Motor neuron (in vitro differentiated cells): ENCODE data around the gene RIOX2. TPM values are rescaled to one million over a fixed set of nuclear protein-coding genes. Genes with fewer than 3 reads are reported as not detected.

ENCODE experiments used
- ATAC-seq, 8 experiments: fragments of 200-7000 bp; cut with Tn5 transposase; replicated peaks in 6 of 8; 2 replicates each; pipeline ENCODE4 v1.8.0; 2021; ENCODE audit warnings: mild to moderate bottlenecking in 8 of 8, moderate library complexity in 8 of 8
- H3K27ac ChIP-seq, 2 donors: fragments of 250-450 bp; sonication (Bioruptor Pico); 2 replicates each; pipeline ENCODE4 v1.9.0; 2021; ENCODE audit warnings: antibody characterized with exemption in 2 of 2, mild to moderate bottlenecking in 2 of 2, moderate library complexity in 1 of 2
- H3K4me1 ChIP-seq, 2 donors: fragments of 250-450 bp; sonication (Bioruptor Pico); replicated peaks in 1 of 2; 2 replicates each; pipeline ENCODE4 v1.6.1; 2021; ENCODE audit warnings: antibody characterized with exemption in 2 of 2, mild to moderate bottlenecking in 2 of 2, moderate library complexity in 1 of 2
- H3K4me3 ChIP-seq, 5 donors: fragments of 250-450 bp; sonication (Bioruptor Pico); 2 replicates each; pipeline ENCODE4 v1.9.0; 2021; ENCODE audit warnings: antibody characterized with exemption in 5 of 5, mild to moderate bottlenecking in 5 of 5, moderate library complexity in 4 of 5
- WGBS, 10 experiments: fragments of 450-650 bp; shearing (Covaris generic); methylation state at CpG; one replicate each; pipeline ENCODE4 v1.0.0; 2022; 5-methylcytosine and 5-hydroxymethylcytosine counted together
- in situ Hi-C, 9 experiments: fragments of 400-800 bp; cut with MboI; loops; one replicate each; pipeline ENCODE4 v1.15.0; 2021; ENCODE audit warnings: low sequenced_read_pairs in 9 of 9, low pct_unique_long_range_greater_than_20kb in 2 of 9; ENCODE audit not compliant: unreplicated experiment in 9 of 9
- total RNA-seq, 8 experiments: library from RNA; unstranded; fragments of 300-600 nt; gene quantifications; 2 replicates each; pipeline versions ENCODE4 v1.2.3 to v1.2.4, GENCODE V29; 2022

Gene RIOX2
- total RNA-seq, 8 experiments from 2014 or later: 11.0 to 275 (median 25.4) TPM

DNA sequence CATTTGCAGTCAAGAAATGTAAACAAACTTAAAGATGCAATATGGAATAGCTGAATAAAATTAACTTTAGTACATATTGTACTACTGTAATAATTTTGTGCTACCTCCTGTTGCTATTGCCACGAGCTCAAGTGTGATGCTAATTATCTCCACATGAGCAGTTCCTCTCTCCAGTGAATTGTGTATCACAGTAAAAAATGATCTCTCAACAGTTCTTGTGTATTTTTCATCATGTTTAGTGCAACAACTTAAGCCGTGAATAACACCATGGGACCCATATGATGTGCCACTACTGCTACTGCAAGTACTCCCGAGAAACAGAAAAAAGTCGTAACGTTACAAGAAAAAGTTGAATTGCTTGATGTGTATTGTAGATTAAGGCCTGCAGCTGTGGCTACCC lies 12.4 kb downstream of the RIOX2 start:
- in situ Hi-C loops: no loop called here
- WGBS, 10 experiments: 41 to 97% (median 88%) methylated on average over 1 to 5 of the region's 5 CpGs
- no peaks in the 10 kb centered on the region for H3K4me1 ChIP-seq
- no peak for ATAC-seq
- no peak overlapping the region for H3K27ac ChIP-seq
- no peak overlapping the region for H3K4me3 ChIP-seq

- in situ Hi-C loops: no loop called here
- H3K27ac ChIP-seq: no peak overlapping the region
- ATAC-seq: no peak
- H3K4me1 ChIP-seq: no peaks in the 10 kb centered on the region
- no peak overlapping the region for H3K4me3 ChIP-seq
- WGBS, 10 experiments: 80 to 100% (median 92%) methylated on average over 1 to 7 of the region's 9 CpGs; no CpG with 5 or more reads in 3 of the 10 experiments
These were observed 13.4 kb downstream of the RIOX2 start for GRCh38 chr3:97958796-97959195.

DNA sequence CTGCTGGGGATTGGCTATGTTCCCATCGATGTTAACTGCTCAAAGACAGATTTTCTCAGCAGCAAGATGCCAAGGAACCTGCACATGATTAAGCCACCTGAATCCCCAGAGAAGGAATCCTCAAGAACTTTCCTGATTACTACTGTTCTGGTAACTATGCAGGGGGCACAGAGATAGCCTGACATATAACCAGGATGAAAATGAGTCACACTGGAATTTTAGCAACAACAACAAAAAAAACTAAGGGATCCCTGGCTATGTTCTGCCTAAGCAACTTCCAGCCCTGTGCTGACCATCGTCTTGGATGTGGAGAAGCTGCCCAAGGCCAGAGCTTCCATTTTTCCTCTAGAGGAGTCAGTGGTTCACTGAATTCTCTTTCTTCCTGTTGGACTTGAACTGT lies 13.8 kb downstream of the RIOX2 start:
- Histone ChIP-seq H3K4me1 (no peaks in the 10 kb centered on the region), H3K27ac (no peak overlapping the region), H3K4me3 (no peak overlapping the region)
- in situ Hi-C loops: no loop called here
- ATAC-seq: no peak
- WGBS, 10 experiments: 67 to 100% (median 92%) methylated on average over 1 to 2 of the region's 2 CpGs; no CpG with 5 or more reads in 3 of the 10 experiments

DNA sequence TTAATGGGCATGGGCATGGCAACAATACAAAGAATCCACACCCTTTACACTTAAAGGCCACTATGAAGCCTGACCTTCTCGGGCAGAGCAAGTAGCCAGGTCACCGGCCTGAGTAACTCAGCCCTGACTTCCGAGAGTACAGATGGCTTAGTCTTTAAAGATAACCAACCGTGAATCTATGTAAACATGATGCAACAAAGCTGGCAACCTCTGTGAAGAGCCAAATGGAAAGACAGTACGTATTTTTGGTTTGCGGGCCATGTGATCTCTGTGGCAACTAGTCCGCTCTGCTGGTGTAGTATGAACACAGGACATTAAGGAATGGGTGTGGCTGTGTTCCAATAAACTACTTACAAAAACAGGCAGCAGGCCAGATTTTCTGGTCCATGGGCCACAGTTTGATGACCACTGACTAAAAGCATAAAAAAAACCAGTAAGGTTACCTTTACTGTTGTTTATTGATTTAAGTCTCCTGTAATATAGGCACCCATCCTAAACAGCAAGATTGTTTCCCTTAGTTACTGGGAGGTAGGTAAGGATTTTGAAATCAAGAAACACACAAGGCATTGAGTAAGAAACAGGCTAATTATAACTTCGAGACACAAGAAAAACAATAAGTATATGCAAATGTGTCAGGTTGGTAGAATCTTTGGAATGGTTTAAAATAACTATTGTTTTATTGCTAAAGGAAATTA lies 14.5 kb downstream of the RIOX2 start:
- H3K4me3 ChIP-seq: no peak overlapping the region
- 67 to 100% (median 90%) methylated on average over 1 to 8 of the region's 8 CpGs for WGBS, 10 experiments
- in situ Hi-C loops: no loop called here

DNA sequence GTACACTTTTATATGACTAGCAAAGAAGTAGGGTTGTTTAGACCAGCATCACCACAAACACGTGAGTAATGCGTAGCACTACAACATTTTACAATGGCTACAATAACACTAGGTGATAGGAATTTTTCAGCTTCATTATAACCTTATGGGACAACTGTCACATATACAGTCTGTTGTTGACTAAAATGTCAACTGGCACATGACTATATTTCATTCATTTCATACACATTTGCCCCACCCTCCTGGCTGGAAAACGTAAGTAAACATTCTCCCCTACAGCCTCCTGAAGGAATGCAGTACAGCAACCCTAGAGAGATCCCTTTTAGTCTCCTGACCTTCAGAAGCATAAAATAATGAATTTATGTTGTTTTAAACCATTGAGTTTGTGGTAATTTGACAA lies 16.2 kb downstream of the RIOX2 start:
- in situ Hi-C loops: no loop called here
- no peaks in the 10 kb centered on the region for H3K4me1 ChIP-seq
- 80 to 100% (median 100%) methylated on average over 1 to 3 of the region's 3 CpGs; no CpG with 5 or more reads in 4 of the 10 experiments for WGBS, 10 experiments
- no peak overlapping the region for H3K27ac ChIP-seq
- H3K4me3 ChIP-seq: no peak overlapping the region
- ATAC-seq: no peak

More for the DNA sequence above, 14.5 kb downstream of the RIOX2 start:
- Histone ChIP-seq H3K27ac (no peak overlapping the region), H3K4me1 (no peaks in the 10 kb centered on the region)
- peak in 3 of 8 experiments; percentile 16 to 54 (median 48) for ATAC-seq

- 83 to 100% (median 95%) methylated on average over 1 to 7 of the region's 9 CpGs; no CpG with 5 or more reads in 3 of the 10 experiments for WGBS, 10 experiments
- peak in 4 of 8 experiments; percentile 20 to 81 (median 36) for ATAC-seq
- Histone ChIP-seq H3K4me1 (no peaks in the 10 kb centered on the region), H3K27ac (no peak overlapping the region), H3K4me3 (no peak overlapping the region)
- in situ Hi-C loops: no loop called here
These were observed 17.9 kb downstream of the RIOX2 start for GRCh38 chr3:97954228-97954827.

DNA sequence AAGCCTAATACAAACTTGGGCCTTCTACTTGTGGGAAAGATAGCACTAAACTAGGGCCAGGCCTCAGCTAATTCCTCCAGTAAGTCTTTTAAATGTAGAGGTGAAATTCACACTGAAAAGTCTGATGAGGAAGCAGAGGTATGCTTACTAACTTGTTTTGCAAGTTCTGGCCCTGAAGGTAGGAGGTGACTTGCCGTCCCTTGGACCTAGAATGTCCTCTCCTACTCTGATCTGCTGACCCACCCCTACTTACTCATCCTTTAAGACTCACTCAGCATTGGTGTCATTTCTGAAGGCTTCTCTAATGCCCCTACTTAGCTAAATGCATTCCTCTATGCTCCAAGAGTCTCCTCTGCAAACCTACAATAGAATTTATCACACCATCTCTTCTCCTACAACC lies 19.4 kb downstream of the RIOX2 start:
- 43 to 100% (median 86%) methylated on average over 1 of the region's 1 CpG; no CpG with 5 or more reads in 3 of the 10 experiments for WGBS, 10 experiments
- ATAC-seq: peak in 1 of 8 experiments; percentile 27
- Histone ChIP-seq H3K4me1 (no peaks in the 10 kb centered on the region), H3K27ac (no peak overlapping the region), H3K4me3 (no peak overlapping the region)
- in situ Hi-C loops: no loop called here

DNA sequence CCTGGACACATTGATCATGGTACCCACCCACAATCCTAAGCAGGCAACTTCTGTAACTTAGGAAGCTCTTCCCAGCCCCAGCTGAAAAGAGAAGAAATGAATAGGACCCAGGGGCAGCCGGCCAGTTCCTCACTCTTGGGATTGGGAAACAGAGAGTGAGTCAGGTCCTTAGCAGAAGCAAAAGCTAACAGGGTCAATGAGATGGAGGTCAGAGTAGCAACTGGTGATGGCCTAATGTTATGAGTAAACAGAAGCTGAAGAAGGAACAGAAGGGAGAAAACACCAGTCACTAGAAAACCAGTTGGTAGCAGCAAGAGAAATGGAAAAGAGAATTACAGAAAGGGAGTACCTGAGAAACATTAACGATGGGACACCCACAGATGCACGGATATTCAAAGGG lies 20.0 kb downstream of the RIOX2 start:
- H3K4me3 ChIP-seq: no peak overlapping the region
- in situ Hi-C loops: no loop called here
- 72 to 100% (median 87%) methylated on average over 1 to 3 of the region's 3 CpGs; no CpG with 5 or more reads in 1 of the 10 experiments for WGBS, 10 experiments
- H3K4me1 ChIP-seq: no peaks in the 10 kb centered on the region
- H3K27ac ChIP-seq: no peak overlapping the region
- ATAC-seq: peak in 1 of 8 experiments; percentile 44

- no peaks in the 10 kb centered on the region for H3K4me1 ChIP-seq
- no peak for ATAC-seq
- no peak overlapping the region for H3K4me3 ChIP-seq
- WGBS, 10 experiments: 85 to 100% (median 92%) methylated on average over 2 to 3 of the region's 3 CpGs; no CpG with 5 or more reads in 5 of the 10 experiments
- H3K27ac ChIP-seq: no peak overlapping the region
- in situ Hi-C loops: no loop called here
These were observed 21.9 kb downstream of the RIOX2 start for GRCh38 chr3:97950360-97950759.

DNA sequence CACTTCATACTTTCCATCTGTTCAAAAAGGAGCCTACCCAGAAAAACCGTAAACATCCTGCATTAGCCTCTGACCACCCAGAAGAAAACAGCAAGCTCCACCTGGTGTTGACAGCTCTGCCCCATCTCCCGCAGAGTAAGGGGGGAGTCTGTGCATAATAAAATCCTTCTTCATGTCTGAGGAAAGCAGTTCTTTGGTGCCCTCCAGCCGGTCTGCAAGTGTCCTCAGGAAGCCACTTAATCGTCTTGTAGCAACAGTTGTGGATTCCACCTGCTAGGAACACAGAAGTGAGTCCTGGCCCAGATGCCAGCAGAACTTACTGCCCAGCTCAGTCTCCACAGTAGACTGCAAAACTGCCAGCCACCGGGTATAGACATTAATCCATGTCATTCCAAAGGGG lies 22.5 kb downstream of the RIOX2 start:
- Histone ChIP-seq H3K27ac (no peak overlapping the region), H3K4me1 (no peaks in the 10 kb centered on the region), H3K4me3 (no peak overlapping the region)
- WGBS, 10 experiments: 20 to 100% (median 74%) methylated on average over 1 to 5 of the region's 5 CpGs; no CpG with 5 or more reads in 2 of the 10 experiments
- in situ Hi-C loops: no loop called here
- ATAC-seq: no peak

GRCh38 chr3:97949110-97949485 lies 23.1 kb downstream of the RIOX2 start:
- Histone ChIP-seq H3K4me3 (no peak overlapping the region), H3K27ac (no peak overlapping the region), H3K4me1 (no peaks in the 10 kb centered on the region)
- 45 to 100% (median 89%) methylated on average over 1 to 2 of the region's 2 CpGs; no CpG with 5 or more reads in 5 of the 10 experiments for WGBS, 10 experiments
- no peak for ATAC-seq
- in situ Hi-C loops: no loop called here

DNA sequence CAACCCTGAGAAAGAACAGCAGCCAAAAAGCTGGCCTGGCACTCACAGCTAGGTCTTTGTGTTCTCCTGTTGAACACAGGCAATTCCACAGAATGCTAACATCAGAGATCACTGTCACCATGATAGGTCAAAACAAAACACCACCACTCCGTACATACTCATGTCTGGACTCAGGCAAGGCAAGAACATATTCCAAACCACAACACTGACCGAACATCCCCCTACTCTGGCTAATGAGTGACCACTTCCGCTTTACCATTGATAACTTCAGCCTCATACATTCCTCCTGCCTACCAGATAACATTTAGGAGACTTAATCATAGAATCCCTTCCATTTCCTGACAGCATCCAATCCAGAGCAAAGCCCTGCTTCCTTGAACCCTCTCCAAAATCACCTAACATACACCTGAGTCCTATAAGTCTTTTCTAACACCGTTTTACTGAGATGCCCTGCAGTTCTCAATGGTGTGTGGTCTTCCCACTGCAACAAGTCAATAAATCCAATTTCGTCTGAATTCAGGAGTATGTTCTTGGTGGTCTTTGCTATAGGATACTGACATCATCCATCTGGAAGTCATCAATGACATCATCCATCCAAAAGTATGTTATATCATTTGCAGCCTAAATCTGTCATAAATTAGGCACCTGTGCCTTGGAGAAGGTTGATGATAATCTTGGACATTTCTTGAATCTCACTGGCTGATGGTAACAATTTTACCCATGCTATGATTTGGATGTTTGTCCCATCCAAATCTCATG lies 23.7 kb downstream of the RIOX2 start:
- in situ Hi-C loops: no loop called here
- 50 to 100% (median 96%) methylated on average over 1 to 4 of the region's 5 CpGs; no CpG with 5 or more reads in 2 of the 10 experiments for WGBS, 10 experiments
- no peak for ATAC-seq
- Histone ChIP-seq H3K4me3 (no peak overlapping the region), H3K4me1 (no peaks in the 10 kb centered on the region), H3K27ac (no peak overlapping the region)
